H1 (cell line): Measurements from ENCODE around the gene EID1. TPM values are rescaled to one million over a fixed set of nuclear protein-coding genes. Genes with fewer than 3 reads are reported as not detected.

Experiments used
- CTCF ChIA-PET: fragments of 300-600 bp; sonication (Branson Sonifier 250); formaldehyde crosslinking; loops from one replicate; lab custom pipeline; 2021; ENCODE audit not compliant: partially characterized antibody; lab: Charles Lee
- POLR2A ChIA-PET: fragments of 300-600 bp; sonication (Branson Sonifier 250); formaldehyde crosslinking; loops from one replicate; lab custom pipeline; 2021; ENCODE audit warnings: inconsistent platforms; ENCODE audit not compliant: partially characterized antibody; lab: Charles Lee
- DNase-seq, 2 experiments: peaks; one replicate each; pipeline versions ENCODE4 v3.0.0 to v3.0.0-alpha.2; 2010 to 2022; ENCODE audit warnings: low spot score in 2 of 2, low read depth in 1 of 2, mixed read lengths in 1 of 2
- FAIRE-seq: peaks from 2 replicates; lab custom pipeline; 2011; peaks lifted over from hg19 to GRCh38; lab: Jason Lieb, UNC
- H2AFZ ChIP-seq: 2 replicates; pipeline ENCODE4 v1.8.1; 2012; ENCODE audit warnings: low read length, inconsistent platforms
- H2AK5ac ChIP-seq: 2 replicates; pipeline ENCODE4 v1.6.1; 2013; ENCODE audit warnings: low read depth, low read length
- H2BK120ac ChIP-seq: replicated peaks from 2 replicates; pipeline ENCODE3; 2013; ENCODE audit warnings: low read depth, low read length, inconsistent platforms
- H2BK12ac ChIP-seq: 2 replicates; pipeline ENCODE4 v1.6.1; 2013; ENCODE audit warnings: low read depth, low read length
- H2BK15ac ChIP-seq: 2 replicates; pipeline ENCODE4 v1.6.1; 2013; ENCODE audit warnings: low read length
- H2BK20ac ChIP-seq: 2 replicates; pipeline ENCODE4 v1.6.1; 2013; ENCODE audit warnings: low read length
- H2BK5ac ChIP-seq: 2 replicates; pipeline ENCODE4 v1.6.1; 2013; ENCODE audit warnings: low read depth, low read length
- H3K14ac ChIP-seq: 2 replicates; pipeline ENCODE4 v1.6.1; 2013; ENCODE audit warnings: inconsistent platforms; ENCODE audit not compliant: insufficient read length
- H3K18ac ChIP-seq: 2 replicates; pipeline ENCODE4 v1.6.1; 2013; ENCODE audit warnings: low read length; ENCODE audit errors: extremely low read depth
- H3K23ac ChIP-seq: 2 replicates; pipeline ENCODE4 v1.6.1; 2013; ENCODE audit warnings: inconsistent platforms; ENCODE audit not compliant: insufficient read length
- H3K23me2 ChIP-seq: 2 replicates; pipeline ENCODE4 v1.6.1; 2013; ENCODE audit warnings: low read depth, low read length
- H3K27ac ChIP-seq: 2 replicates; pipeline ENCODE4 v1.6.1; 2011; ENCODE audit warnings: low read depth, low read length, inconsistent platforms
- H3K27me3 ChIP-seq, 4 experiments: replicated peaks in 1 of 4; 1 replicate in 1 of 4; 2 replicates in 3 of 4; pipeline versions ENCODE4 v1.6.1 to v1.8.1; 2011 to 2013; ENCODE audit warnings: low read length in 3 of 4, mild to moderate bottlenecking in 3 of 4, inconsistent platforms in 2 of 4, mixed read lengths in 2 of 4, moderate library complexity in 1 of 4; ENCODE audit not compliant: control insufficient read depth in 3 of 4, insufficient read depth in 3 of 4; ENCODE audit errors: extremely low read depth in 1 of 4
- H3K36me3 ChIP-seq, 4 experiments: 2 replicates each; pipeline versions ENCODE4 v1.6.1 to v1.8.1; 2011 to 2013; ENCODE audit warnings: mild to moderate bottlenecking in 4 of 4, low read length in 3 of 4, moderate library complexity in 2 of 4, control low read depth in 1 of 4, inconsistent platforms in 1 of 4; ENCODE audit not compliant: insufficient read depth in 4 of 4, control insufficient read depth in 2 of 4
- H3K4ac ChIP-seq: replicated peaks from 2 replicates; pipeline ENCODE3; 2013; ENCODE audit warnings: low read length, low read depth, mixed read lengths, inconsistent platforms; ENCODE audit not compliant: insufficient read length
- H3K4me1 ChIP-seq, 4 experiments: replicated peaks in 1 of 4; 1 replicate in 1 of 4; 2 replicates in 3 of 4; pipeline versions ENCODE4 v1.6.1 to v1.8.1; 2011 to 2013; ENCODE audit warnings: low read length in 3 of 4, inconsistent platforms in 2 of 4, mixed read lengths in 1 of 4; ENCODE audit not compliant: insufficient read depth in 4 of 4, control insufficient read depth in 3 of 4
- H3K4me2 ChIP-seq, 2 experiments: 2 replicates each; pipeline versions ENCODE4 v1.6.1 to v1.8.1; 2011 to 2013; ENCODE audit warnings: low read depth in 2 of 2, low read length in 2 of 2, control low read depth in 1 of 2, inconsistent platforms in 1 of 2, mild to moderate bottlenecking in 1 of 2; ENCODE audit not compliant: insufficient read depth in 1 of 2
- H3K4me3 ChIP-seq, 4 experiments: fragments of 200-600, 300-600 bp in 1 of 4; sonication (generic), shearing (Covaris generic), sonication (Bioruptor Twin) in 1 of 4; 2 replicates each; pipeline versions ENCODE4 v1.5.1 to v1.8.1; 2011 to 2016; ENCODE audit warnings: low read length in 4 of 4, low read depth in 3 of 4, control low read depth in 2 of 4, inconsistent platforms in 2 of 4, mild to moderate bottlenecking in 2 of 4, mixed read lengths in 1 of 4, moderate library complexity in 1 of 4; ENCODE audit not compliant: insufficient read depth in 2 of 4; ENCODE audit errors: extremely low read depth in 1 of 4
- H3K56ac ChIP-seq: replicated peaks from 2 replicates; pipeline ENCODE3; 2013; ENCODE audit warnings: low read depth, mild to moderate bottlenecking, mixed read lengths, low read length, inconsistent platforms; ENCODE audit not compliant: insufficient read length
- H3K79me1 ChIP-seq: 2 replicates; pipeline ENCODE4 v1.6.1; 2013; ENCODE audit warnings: low read depth, low read length, control low read depth
- H3K79me2 ChIP-seq, 2 experiments: 2 replicates each; pipeline versions ENCODE4 v1.6.1 to v1.8.1; 2012 to 2013; ENCODE audit warnings: low read length in 2 of 2, mild to moderate bottlenecking in 2 of 2, inconsistent platforms in 1 of 2; ENCODE audit not compliant: insufficient read depth in 2 of 2, control insufficient read depth in 1 of 2
- H3K9ac ChIP-seq, 4 experiments: replicated peaks in 1 of 4; 1 replicate in 1 of 4; 2 replicates in 3 of 4; pipeline versions ENCODE4 v1.6.1 to v1.8.1; 2011 to 2013; ENCODE audit warnings: low read depth in 3 of 4, low read length in 3 of 4, control low read depth in 2 of 4, mild to moderate bottlenecking in 2 of 4, moderate library complexity in 2 of 4, inconsistent platforms in 1 of 4; ENCODE audit errors: extremely low read depth in 1 of 4
- H3K9me3 ChIP-seq, 2 experiments: 2 replicates each; pipeline versions ENCODE4 v1.6.1 to v1.8.1; 2012 to 2013; ENCODE audit warnings: mild to moderate bottlenecking in 2 of 2, moderate library complexity in 2 of 2, control low read depth in 1 of 2, inconsistent platforms in 1 of 2, low read depth in 1 of 2, low read length in 1 of 2, mixed read lengths in 1 of 2; ENCODE audit not compliant: insufficient read depth in 2 of 2
- H4K20me1 ChIP-seq, 2 experiments: replicated peaks in 1 of 2; 2 replicates each; pipeline versions ENCODE3 to v1.8.1; 2011 to 2013; ENCODE audit warnings: inconsistent platforms in 2 of 2, low read length in 2 of 2, mild to moderate bottlenecking in 1 of 2; ENCODE audit not compliant: insufficient read depth in 2 of 2, control insufficient read depth in 1 of 2
- H4K5ac ChIP-seq: 2 replicates; pipeline ENCODE4 v1.6.1; 2013; ENCODE audit warnings: low read length, low read depth, mixed read lengths, inconsistent platforms; ENCODE audit not compliant: insufficient read length
- H4K8ac ChIP-seq: 2 replicates; pipeline ENCODE4 v1.8.0; 2013; ENCODE audit warnings: mild to moderate bottlenecking, moderate library complexity, low read length, inconsistent platforms; ENCODE audit not compliant: insufficient read depth; ENCODE audit errors: extremely low read depth
- H4K91ac ChIP-seq: replicated peaks from 2 replicates; pipeline ENCODE3; 2013; ENCODE audit warnings: low read length, mixed read lengths, inconsistent platforms; ENCODE audit not compliant: insufficient read length
- SP1 ChIP-seq: IDR thresholded peaks from 2 replicates; pipeline ENCODE4 v1.6.1; 2011; ENCODE audit warnings: low read depth, low read length
- YY1 ChIP-seq: IDR thresholded peaks from 2 replicates; pipeline ENCODE4 v1.6.1; 2011; ENCODE audit warnings: low read depth, mild to moderate bottlenecking, low read length
- WGBS, 2 experiments: shearing (Covaris generic) in 1 of 2; methylation state at CpG; one replicate each; pipeline versions ENCODE4 v1.1.6 to v1.1.7; 2013 to 2015; ENCODE audit warnings: low lambda C conversion rate in 2 of 2, mixed read lengths in 2 of 2, inconsistent platforms in 1 of 2, low coverage in 1 of 2, missing lambda C conversion rate in 1 of 2; ENCODE audit not compliant: insufficient replicate concordance in 2 of 2, insufficient coverage in 1 of 2, insufficient read length in 1 of 2; ENCODE audit errors: extremely low coverage in 1 of 2, missing lambda C conversion rate in 1 of 2; 5-methylcytosine and 5-hydroxymethylcytosine counted together
- polyA plus RNA-seq, 7 experiments: library from polyadenylated mRNA; depleted of rRNA in 3 of 7; stranded (reverse) in 5 of 7; unstranded in 2 of 7; fragments of >200 nt in 5 of 7; fragments of 200-250 nt in 2 of 7; gene quantifications; 1 replicate in 5 of 7; 2 replicates in 1 of 7; 4 replicates in 1 of 7; pipeline versions ENCODE4 v1.2.1 to v1.2.3, GENCODE V29; 2011 to 2013; ENCODE audit warnings: missing spikeins in 2 of 7, mixed read lengths in 2 of 7
- total RNA-seq: library from RNA; stranded (reverse); fragmentation: NEBNext Ultra II Directional; extraction: Animal tissue kit (Norgen Biotek cat#: 25700); gene quantifications from 2 replicates; pipeline ENCODE4 v1.2.1, GENCODE V29; 2021

EID1 gene
- total and polyA plus RNA-seq, 2 of the 8 experiments (the other 6 are each of a cell fraction or from before 2014, with no cell fraction given), result 101 to 110 TPM

DNA sequence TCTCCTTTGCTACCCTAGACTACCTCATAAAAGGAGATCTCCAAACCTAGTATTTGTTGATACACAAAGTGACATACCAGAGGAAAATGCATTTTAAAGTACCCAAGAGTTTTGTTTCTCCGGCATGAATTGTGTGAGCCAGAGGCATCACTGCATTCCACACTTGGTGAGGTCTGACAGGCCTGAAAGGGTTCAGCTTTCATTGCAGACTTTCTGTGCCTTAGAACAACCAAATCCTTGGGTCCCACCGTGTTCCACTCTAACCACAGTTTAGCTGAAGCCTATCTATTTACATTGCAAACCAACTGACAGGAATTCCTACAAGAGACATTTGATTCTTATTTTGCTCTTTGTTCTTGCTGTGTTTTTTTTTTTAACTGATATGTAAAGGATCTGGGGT is 21.0 kb upstream of the EID1 start:
- H3K36me3 ChIP-seq, result no peaks in the 10 kb centered on the region
- H3K79me2 ChIP-seq, result no peaks in the 10 kb centered on the region
- no peak overlapping the region for H2BK12ac ChIP-seq
- no peaks in the 10 kb centered on the region for H3K9me3 ChIP-seq
- no peak overlapping the region for H2BK120ac ChIP-seq
- ChIA-PET POLR2A (no interaction called here), CTCF (interaction anchor here (0.6 to 1.5 kb wide), 7 partner anchors 12 to 314 kb away, joined by 3 to 5 read pairs (median 3); no protein-coding TSS in a partner anchor)
- no peak overlapping the region for H3K18ac ChIP-seq
- H3K27ac ChIP-seq, result no peak overlapping the region
- no peaks in the 10 kb centered on the region for H3K79me1 ChIP-seq
- WGBS, 2 experiments, result 22% methylated on average over 2 of the region's 2 CpGs; no CpG with 5 or more reads in 1 of the 2 experiments
- H3K9ac ChIP-seq, result no peak overlapping the region
- DNase-seq (no peak), FAIRE-seq (peak; percentile 73)
- H3K4me3 ChIP-seq, result no peak overlapping the region
- no peak overlapping the region for H2BK15ac ChIP-seq
- H4K8ac ChIP-seq, result no peak overlapping the region
- H2AK5ac ChIP-seq, result no peak overlapping the region
- H3K56ac ChIP-seq, result no peak overlapping the region
- no peaks in the 10 kb centered on the region for H3K23me2 ChIP-seq
- H3K4me1 ChIP-seq, result peaks cover 0 to 13% (median 8%) of the 10 kb centered on the region in 4 experiments; a peak in 4 of 7 replicates
- H3K27me3 ChIP-seq, result no peaks in the 10 kb centered on the region; a peak in 1 of 7 replicates
- H3K4me2 ChIP-seq, result no peak overlapping the region
- no peak overlapping the region for H4K91ac ChIP-seq
- H2BK5ac ChIP-seq, result no peak overlapping the region
- H4K5ac ChIP-seq, result no peak overlapping the region
- H2AFZ ChIP-seq, result no peak overlapping the region
- TF ChIP-seq YY1, result no peak
- peak; percentile 63; the same call in 1 of the 2 replicates for TF ChIP-seq SP1
- H3K14ac ChIP-seq, result no peak overlapping the region
- H4K20me1 ChIP-seq, result no peaks in the 10 kb centered on the region
- H2BK20ac ChIP-seq, result no peak overlapping the region
- no peak overlapping the region for H3K4ac ChIP-seq
- H3K23ac ChIP-seq, result no peak overlapping the region
